OCI-M2 (cell line): ENCODE results near the gene ASB5.
"Not testable (repeated sequence)": the region's sequence is repeated elsewhere in the genome, so short reads cannot be mapped to it uniquely, and the experiment has no call there.

Experiments used
- DNase-seq: peaks from one replicate; lab custom pipeline; 2025; ENCODE audit not compliant: unreplicated experiment; lab: John Stamatoyannopoulos, UW

Gene ASB5

DNA sequence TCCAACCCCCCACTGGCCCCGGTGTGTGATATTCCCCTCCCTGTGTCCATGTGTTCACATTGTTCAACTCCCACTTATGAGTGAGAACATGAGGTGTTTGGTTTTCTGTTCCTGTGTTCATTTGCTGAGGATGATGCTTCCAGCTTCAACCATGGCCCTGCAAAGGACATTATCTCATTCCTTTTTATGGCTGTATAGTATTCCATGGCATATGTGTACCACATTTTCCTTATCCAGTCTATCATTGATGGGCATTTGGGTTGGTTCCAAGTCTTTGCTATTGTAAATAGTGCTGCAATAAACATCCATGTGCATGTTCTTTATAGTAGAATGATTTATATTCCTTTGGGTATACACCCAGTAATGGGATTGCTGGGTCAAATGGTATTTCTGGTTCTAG, 10.5 kb upstream of the ASB5 start:
- DNase-seq, result not testable (repeated sequence)

DNA sequence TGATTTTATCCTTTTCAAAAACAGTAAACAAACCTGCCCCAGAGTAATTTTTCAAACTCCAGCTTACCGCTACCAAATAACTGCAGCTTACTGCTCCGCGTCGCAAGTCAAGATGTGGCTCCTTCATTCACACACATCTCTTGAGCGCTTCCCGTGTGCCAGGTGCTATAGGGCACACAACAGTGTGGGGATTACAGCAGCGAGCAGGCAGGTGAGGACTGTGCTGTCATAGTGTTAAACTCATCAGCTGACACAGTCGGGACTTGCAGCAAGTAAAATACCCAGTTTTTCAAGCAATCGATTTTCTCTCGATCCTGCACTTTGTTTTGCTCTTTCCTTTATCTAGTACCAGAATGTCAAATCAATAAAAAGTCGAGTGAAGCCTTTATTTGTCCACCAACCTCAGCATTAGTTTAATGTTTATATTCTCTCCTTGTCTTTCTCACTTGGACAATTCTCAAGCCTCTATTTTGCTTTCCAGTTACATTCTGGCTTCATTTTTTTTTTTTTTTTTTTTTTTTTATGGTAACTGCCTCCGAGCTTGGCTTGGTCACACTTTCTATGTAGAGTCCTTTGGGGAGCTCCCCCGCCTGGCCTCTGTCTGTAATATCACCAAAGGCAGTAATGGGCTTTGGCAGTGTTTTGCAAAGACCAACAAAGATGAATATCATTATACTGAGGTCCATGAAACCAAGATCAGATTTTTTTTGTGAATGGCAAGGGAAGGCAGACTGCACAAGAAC, 8.3 kb upstream of the ASB5 start:
- DNase-seq, result no peak

DNA sequence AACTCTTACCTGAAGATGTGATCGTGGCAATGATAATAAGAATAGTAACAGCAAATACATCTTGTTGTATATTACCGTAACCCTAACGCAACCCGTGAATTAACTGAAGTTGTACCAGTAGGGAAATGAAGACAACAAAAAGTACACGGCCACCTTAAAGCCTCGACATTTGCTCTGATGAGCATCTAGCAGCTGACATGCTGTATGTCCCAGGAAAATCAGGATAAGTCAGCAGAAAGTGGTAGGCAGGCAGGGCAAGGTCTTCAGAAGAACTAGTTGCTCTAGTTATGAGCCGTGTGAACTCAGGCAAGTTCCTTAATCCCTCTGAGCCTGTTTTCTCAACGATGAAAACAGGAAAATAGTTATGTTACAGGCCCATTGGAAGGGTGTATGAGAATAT, 7.7 kb upstream of the ASB5 start:
- no peak for DNase-seq

DNA sequence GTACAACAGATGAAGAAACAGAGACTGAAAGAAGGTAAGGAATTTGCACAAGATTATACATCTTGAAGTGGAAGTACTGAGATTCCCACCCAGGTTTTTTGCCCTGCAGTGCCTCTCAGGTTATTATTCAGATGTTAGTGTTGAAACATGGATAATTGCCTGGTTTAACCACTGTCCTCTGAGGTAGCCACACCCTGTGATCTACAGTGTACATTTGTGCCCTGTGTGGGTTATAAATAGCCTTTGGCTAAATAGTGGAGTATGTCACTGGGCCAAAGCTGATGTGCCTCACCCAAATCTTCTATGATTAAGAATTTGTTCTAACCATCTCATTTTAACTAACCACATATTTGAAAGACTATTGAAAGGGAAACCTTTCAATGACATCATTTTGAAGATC, 5.4 kb upstream of the ASB5 start:
- no peak for DNase-seq

DNA sequence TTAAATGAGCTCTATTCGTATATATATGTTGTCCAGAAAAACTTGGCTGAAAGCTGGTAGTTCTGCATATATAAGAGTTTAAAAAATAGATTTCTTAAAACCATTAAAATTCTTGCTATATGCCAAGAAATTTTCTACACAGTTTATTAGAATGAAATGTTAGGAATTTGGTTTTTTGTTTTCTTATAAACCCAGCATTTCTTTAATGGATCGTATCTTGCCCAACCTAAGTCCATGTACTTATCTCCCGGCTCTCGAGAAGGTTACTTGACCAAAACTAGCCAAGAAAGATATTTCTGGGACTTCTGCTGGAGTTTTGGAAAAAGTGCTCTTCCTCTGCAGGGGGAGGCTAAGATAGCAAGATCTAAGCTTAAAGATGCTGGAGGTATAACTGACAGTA, 4.7 kb upstream of the ASB5 start:
- no peak for DNase-seq

DNA sequence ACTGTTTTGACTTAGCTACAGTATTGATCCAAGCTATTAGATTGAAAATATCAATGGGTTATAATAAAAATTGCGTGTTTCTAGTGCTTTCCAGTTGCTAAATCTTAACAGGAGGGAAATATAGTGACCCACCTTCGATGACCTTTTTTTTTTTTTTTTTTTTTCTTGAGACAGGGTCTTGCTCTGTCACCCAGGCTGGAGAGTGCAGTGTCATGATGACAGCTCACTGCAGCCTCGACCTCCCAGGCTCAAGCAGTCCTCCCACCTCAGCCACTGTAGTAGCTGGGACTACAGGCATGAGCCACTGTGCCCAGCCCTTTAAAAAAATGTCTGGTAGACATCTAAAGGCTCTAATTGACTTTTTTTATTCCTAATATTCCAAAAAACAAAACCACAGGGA, 3.8 kb upstream of the ASB5 start:
- no peak for DNase-seq

DNA sequence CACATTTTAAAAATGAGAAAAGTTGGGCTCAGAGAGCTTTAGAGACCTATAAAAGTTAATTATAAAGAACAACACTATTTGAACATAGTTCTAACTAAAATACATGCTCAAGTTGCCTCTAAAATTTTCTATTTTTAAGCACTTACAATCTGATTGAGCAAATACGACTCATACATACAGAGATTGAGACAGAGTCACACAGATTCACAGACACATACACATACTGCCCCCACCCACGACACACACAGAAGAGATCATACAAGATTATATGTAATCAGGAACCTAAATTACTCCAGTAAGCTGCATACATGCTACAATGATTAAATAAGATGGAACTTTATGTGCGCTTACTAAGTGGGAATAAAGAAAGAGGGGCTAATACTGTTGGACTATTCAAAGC, 2.7 kb upstream of the ASB5 start:
- no peak for DNase-seq

DNA sequence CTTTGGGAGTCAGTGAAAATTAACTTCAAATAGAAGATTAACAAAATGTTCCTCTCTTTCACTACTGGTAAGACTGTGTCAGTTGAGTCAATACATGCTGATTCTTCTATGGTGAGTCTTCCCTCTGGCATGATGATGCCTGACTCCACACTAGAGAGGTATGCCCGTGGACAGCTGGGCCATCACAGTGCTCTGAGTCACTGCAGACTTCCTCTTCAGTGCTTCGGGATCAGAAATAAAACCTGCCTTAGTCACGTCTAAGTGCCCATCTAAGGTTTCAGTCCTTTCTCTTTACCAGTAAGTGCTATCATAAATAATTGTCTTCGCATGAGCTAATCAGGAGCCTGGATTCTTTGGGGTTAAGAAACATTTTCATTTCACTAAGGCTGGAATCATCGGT, 1.6 kb upstream of the ASB5 start:
- no peak for DNase-seq

DNA sequence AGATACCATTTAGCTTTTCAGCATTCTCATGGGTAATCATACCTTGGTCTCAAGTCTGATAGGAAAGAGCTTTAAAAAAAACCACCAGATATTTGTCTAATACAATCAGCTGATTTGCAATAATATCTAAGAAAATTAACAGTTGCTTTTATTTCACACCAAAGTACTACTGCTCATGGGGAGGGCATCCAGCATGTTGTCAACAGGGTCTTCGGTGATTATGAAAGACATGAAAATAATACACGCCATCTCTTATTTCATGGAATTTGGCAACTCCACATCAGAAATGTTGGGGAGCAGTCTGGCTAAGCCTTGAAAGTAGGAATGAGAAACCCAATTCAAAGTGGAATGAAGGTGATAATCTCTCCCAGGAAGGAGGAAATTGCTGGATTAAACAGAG, 3.0 kb downstream of the ASB5 start:
- no peak for DNase-seq

DNA sequence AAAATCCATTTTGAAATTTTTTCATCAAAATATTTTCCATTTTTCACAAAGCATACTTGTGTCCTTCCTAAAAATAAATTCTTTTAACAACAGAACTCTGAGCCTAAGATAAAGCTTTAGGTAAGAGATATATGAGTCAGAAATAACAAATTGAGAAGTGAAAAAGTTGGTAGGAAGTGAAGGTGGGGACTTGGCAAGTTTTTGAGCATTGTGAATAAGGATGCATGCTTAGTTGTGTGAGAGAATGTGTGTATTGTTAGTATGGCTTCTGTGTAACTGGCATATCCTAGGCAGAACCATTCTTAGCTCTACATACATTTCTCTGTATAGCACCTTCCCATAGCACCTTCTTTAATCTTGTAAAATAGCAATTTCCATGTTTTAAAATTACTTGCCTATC, 6.8 kb downstream of the ASB5 start:
- DNase-seq, result no peak

DNA sequence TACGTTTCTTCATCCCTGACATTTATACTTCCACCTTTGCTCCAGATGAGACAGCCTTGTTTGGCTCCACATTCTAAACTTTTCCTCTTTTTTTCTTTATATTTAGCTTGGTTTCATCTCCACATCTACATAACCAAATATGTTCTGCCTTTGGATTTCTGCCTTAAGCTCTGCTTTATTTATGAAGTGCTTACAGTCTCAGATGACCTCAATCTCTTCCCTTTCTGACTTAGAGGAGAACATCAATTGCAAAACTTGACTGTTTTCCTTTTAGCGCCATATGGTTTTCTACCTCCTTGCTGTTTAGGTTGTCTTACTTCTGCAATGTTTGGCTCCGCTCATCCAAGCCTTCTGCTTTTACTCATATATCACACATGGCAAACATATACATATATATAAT, 7.5 kb downstream of the ASB5 start:
- DNase-seq, result no peak

DNA sequence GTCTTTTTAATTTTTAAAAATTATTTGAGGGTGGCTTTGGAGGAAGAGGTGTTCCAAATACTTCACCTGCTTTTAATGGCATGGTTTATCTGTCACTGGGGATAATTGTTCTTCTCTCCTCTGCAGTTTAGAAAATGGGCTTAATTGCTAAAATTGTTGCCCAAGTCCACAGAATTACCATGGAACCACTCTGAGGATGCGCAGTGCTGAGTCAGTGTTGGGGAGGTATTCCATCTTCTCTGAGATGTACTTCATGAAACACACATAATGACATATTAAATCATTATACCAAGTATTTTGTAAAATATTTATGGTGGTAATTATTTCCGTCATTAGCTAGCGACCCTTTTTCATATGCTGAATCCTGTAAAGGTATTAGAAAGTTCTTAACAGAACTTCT, 8.0 kb downstream of the ASB5 start:
- DNase-seq, result no peak

DNA sequence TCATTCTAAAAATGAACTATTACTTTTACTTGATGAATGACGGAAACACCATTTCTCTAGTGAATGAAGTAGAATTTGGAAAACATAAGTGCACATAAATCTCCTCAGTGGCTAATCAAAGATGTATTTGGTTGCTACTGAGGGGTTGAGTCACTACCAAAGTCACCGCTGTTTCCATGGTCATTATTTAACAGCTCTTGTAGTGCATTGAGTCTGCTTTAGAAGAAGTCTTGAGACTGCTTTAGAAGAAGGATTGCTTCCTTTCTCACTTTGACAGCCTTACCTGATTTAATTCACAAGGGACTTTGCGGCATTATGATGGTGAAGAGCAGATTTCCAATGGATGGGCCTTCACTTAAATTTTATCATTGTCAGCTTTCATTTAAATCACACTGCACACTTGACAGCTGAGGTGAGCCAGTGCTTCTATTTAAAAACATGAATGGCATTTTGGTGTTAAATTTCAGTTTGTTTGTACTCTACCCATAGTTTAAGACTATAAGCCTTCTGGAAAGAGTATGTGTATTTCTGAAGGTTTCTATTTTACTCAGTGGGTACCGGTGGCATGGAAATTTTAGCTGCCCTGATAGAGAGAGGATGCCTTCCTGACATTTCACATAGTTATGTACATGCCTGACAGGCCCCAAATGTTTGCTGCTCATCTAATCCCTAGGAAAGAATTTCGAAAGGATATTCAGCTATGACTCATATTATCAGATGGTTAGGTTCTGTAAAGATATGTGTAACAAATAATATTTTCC, 9.5 kb downstream of the ASB5 start:
- no peak for DNase-seq

DNA sequence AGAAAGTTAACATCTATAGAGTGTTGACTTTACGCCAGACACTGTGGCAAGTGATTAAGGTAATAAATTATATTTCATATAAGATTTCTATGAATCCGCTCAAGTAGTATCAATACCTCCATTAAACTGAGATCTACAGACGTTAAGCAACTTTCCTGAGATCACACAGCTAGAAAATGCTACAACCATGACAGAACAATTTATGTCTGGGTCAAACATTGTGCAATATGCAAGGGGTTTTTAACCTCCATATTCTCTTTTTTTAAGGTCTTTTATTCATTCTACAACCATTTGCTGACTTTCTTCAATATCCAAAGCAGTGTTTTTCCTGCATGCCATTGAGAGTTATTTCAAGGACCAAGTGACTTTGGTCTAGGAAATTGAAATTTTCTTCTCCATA, 10.9 kb downstream of the ASB5 start:
- DNase-seq, result no peak

DNA sequence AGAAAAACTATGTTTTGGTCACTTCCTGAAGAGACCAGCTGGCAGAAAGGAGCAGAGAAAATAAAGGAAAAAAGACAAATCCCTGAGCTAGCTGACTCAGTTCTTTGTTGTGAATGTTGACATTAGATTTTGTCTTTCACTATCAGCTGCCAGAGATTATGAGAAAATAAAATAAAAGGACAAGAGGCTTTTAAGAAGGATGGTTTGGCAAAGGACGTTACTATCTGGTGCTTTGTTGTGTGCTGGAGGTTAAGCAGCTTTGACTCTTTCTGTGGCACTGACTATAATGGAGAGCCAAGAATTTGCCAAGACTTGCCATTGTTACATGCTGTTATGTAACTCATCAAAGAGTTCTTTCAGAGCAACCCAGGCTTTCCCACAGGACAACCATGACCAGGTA, 12.1 kb downstream of the ASB5 start:
- no peak for DNase-seq

DNA sequence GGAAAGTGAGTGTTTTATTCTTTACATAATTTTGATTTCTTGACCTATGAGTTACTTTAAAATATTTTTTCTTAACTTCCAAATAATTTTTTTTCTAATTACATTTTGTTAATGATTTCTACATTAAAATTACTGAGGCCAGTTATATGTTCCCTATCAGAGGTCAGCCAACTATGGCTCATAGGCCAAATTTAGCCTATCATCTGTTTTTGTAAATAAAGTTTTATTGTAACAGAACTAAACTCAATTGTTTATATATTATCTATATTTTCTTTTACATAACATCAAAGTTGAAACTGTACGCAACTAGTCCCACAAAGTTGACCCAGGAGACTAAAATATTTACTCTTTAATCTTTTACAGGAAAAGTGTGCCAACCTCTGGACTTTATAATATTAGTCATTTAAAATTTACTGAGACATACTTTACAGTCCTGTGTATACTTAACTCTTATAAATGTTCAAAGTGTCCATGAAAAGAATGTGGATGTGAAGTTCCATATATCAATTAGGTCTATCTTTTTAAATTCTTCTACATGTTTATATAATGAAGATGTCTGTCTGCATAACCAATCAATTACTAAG, 26.2 kb downstream of the ASB5 start:
- no peak for DNase-seq

DNA sequence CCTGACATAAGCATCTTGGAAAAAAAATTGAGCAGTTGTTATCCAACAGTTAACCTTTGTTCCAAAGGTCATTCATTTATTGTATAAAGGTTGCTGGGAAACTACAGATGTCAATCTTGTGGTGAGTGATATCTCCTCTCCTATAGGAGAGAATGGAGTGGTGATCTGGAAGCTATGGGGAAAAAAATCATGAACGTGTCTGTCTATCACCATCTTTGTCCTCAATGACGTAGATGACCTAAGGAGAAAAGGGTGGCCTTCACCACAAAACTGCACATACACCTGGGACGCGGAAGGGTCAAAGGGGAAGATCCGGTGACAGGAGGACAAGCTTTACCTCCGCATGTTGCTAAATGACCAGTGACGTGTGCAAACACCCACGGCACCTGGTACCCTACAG, 27.3 kb downstream of the ASB5 start:
- DNase-seq, result no peak

DNA sequence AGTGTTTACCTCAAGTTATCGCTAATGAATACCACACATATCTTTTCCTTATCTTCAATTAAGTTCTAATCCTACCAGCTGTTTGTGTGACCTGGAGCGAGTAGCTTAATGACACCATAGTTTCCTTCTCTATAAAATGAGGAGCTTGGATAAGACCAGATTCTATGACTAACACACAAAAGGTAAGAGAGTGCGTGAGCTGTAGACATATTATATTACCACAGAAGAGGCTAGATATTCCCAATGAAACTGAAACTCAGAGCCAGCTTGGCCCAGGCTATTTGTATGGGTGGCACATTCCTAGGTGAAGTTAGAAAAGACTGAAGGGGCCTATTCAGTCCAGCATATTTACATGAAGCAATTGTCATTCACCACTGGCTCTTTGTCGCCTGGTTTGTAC, 30.2 kb downstream of the ASB5 start:
- DNase-seq, result no peak

DNA sequence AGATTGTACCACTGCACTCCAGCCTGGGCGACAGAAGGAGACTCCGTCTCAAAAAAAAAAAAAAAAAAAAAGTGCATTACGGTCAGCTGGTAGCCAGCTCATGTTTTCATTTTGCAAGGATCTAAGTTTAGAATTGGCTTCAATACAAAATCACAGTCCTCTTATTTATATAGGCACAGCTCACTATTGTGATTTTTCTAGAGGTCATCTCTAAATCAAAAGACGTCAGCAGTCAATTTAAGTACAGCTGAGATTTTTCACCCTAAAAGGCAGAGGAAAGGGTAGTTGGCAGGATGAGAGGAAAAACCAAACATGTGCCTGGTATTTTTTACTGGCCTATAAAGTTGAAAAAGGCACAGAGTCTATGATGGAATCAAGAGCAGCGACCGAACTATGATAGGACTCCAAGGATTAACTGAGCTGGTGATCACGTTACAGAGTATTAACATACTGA, 30.8 kb downstream of the ASB5 start:
- DNase-seq, result no peak

DNA sequence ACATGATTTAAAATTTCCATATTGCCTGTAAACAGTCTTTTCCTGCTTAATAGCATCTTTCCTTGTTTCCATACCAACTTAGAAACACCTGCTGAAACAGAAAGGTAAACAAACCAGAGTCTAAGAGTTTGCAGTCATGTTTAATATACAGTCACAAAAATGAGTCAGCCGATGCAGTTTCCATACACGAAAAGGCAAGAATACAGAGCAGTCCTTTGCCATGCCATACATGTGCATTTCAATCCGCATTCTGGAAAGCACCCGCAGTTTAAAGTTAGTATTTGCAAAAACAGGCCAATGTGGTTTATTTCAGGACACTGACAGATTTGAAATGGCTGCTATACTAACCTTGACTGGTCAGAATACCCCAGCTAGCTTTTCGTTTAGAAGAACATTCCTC, 32.1 kb downstream of the ASB5 start:
- no peak for DNase-seq

DNA sequence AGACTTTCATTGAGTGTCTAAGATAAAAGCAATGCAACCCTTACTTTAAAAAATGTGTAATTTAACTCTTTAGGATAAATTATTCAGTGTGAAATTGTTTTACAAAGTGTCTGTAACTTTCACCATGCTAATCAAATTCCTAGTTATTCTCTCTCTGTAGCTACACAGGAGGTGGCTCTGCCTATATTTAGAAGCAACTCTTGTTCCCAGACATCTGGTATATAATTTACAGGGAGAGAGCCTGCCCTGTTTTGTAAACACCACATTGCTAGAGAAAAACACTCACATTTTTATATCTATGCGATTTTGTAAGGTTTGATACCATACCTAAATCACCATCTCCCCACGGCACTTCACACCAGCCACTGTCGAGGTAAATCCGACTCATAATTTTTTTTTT, 38.2 kb downstream of the ASB5 start:
- DNase-seq, result no peak

DNA sequence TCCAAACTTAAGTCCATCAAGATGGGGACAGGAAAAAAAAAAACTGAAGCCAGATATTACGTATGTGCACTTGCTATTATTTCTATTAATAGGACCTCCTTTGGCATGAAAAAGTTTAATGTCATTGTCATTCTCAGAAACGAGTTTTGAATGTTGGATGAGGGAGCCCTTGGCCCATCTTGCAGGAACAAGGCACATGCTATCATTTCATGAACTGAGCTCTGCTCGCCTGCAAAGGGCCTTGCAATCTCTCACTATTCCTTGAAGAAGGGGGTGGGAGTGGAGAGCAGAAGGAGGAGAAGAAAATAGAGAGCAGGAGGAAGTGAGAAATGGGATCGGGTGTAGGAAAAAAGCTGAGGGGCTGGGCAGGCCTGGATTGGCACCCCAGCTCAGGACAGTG, 39.4 kb downstream of the ASB5 start:
- no peak for DNase-seq
